Embryonic facial prominence (tissue), 1 donor: Measurements from ENCODE around the gene C2orf81.

Experiments
- DNase-seq: peaks from one replicate; pipeline ENCODE4 v3.0.0-alpha.2; 2016; ENCODE audit errors: extremely low spot score

The C2orf81 gene

GRCh38 chr2:74390606-74391005, 30.8 kb downstream of the C2orf81 start:
- no peak for DNase-seq

GRCh38 chr2:74387346-74387745, 34.1 kb downstream of the C2orf81 start:
- DNase-seq: no peak

GRCh38 chr2:74385396-74385795, 36.0 kb downstream of the C2orf81 start:
- DNase-seq: no peak

- DNase-seq: no peak
These were observed 37.4 kb downstream of the C2orf81 start for GRCh38 chr2:74384051-74384450.

GRCh38 chr2:74383254-74383653, 38.2 kb downstream of the C2orf81 start:
- DNase-seq: no peak

GRCh38 chr2:74381751-74382150, 39.7 kb downstream of the C2orf81 start:
- no peak for DNase-seq

GRCh38 chr2:74379851-74380789, 41.3 kb downstream of the C2orf81 start, which contains the start of gene DCTN1:
Gene DCTN1 (minus strand): TSS chr2:74380311. CDS start chr2:74380037, 274 bp downstream.
- no peak for DNase-seq

- DNase-seq: no peak
These were observed 43.4 kb downstream of the C2orf81 start for GRCh38 chr2:74378007-74378406.

- no peak for DNase-seq
These were observed 45.6 kb downstream of the C2orf81 start for GRCh38 chr2:74375838-74376237.

GRCh38 chr2:74374509-74375205, 46.8 kb downstream of the C2orf81 start:
- DNase-seq: peak; percentile 78

GRCh38 chr2:74373985-74374384, 47.4 kb downstream of the C2orf81 start:
- DNase-seq: no peak

- no peak for DNase-seq
These were observed 48.2 kb downstream of the C2orf81 start for GRCh38 chr2:74373221-74373676.

- no peak for DNase-seq
These were observed 48.7 kb downstream of the C2orf81 start for GRCh38 chr2:74372674-74373073.

GRCh38 chr2:74371421-74371820, 50.0 kb downstream of the C2orf81 start:
- DNase-seq: no peak

- no peak for DNase-seq
These were observed 51.4 kb downstream of the C2orf81 start for GRCh38 chr2:74369976-74370375.

- DNase-seq: no peak
These were observed 52.9 kb downstream of the C2orf81 start for GRCh38 chr2:74368499-74368898.

GRCh38 chr2:74367789-74368188, 53.6 kb downstream of the C2orf81 start:
- DNase-seq: no peak

- DNase-seq: no peak
These were observed 55.4 kb downstream of the C2orf81 start for GRCh38 chr2:74366036-74366435.

GRCh38 chr2:74364533-74365505, 56.6 kb downstream of the C2orf81 start:
- no peak for DNase-seq
